8988T (cell line): ENCODE measurements around the gene ANKMY1.

ENCODE experiments used
- DNase-seq: peaks from one replicate; pipeline ENCODE4 v3.0.0; 2011

ANKMY1 gene

DNA sequence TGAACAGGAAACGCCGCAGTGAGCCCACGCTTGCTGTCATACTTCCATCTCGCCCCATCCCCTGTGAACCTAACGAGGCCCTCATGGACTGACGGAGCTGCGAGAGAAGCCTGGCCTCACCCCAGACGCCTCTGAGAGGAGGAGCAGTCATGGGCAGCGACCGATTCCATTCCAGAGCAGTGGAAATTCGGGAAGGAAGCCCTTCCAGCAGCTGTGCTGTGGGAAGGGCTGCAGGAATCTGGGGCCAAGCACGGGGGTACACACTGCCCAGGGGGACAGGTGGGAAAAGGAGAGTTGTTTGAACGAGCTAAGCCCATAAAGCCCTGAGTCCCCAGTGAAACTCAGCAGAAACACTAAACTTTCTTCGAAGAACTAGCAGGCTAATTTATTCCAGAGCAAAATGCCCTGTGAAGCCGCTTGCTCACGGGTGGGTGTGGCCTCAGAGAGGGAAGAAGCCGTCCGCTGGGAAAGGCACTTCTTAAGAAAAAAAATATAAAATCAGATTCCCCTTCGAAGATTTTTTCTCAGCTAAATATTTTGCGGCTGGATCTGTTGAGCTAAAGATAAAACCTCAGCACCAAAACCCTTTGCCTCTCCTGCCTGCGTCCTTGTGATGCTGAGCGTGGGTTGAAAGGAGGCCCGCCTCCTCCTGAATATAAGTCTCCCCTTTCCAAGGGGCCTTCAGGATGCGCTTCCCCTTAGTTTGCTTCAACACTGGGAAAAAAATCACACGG is 38.2 kb downstream of the ANKMY1 start:
- DNase-seq: peak; percentile 6

DNA sequence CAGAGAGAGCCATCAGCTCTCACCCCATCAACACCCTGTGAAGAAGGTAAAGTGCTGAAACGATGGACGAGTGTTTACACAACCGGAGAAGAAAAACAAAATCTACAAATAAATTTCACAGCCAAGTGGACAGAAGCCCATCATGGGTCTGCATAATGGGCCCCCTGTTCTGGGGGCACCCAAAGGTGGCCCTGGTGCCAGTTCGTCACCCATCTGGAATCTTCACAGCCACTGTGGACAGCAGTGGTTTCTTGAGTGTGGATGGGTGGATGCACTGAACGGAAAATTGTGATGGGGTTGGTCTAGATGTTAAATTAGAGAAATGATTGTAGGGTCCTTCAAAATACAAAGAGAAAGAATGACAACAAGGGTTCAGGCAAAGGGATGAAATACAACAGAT is 38.8 kb downstream of the ANKMY1 start:
- DNase-seq: no peak

DNA sequence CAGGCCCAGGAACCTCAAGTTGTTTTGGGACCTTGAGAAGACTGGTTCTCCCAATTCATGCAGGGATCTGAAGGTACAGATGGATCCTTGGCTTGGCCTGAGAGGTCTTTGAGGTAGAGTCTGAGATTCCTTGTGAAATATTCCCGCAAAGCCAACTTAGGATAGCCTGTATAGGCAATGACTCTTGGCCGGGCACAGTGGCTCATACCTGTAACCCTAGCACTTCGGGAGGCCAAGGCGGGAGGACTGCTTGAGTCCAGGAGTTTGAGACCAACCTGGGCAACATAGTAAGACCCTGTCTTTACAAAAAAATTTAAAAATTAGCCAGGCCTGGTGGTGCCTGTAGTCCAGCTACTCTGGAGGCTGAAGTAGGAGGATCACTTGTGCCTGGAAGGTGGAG is 40.4 kb downstream of the ANKMY1 start:
- DNase-seq: no peak

DNA sequence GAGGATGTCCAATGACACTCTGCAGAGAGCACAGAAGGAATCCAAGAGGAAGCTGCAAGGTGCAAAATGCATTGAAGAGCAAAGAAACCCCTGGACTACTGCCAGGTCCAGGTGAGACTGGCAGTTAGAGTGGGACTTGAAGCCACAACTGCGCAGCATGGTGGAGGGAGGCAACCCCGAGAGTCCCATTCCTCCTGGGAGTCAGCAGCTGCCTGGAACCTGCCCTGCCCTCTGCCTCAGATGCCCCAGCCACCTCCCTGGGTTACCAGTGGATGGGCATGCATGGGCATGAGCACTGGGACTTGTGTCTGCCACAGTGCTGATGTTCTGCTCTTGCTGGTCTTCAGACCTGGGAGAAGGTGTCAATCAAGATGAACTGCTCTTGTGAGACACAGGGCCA is 43.2 kb downstream of the ANKMY1 start:
- DNase-seq: no peak

DNA sequence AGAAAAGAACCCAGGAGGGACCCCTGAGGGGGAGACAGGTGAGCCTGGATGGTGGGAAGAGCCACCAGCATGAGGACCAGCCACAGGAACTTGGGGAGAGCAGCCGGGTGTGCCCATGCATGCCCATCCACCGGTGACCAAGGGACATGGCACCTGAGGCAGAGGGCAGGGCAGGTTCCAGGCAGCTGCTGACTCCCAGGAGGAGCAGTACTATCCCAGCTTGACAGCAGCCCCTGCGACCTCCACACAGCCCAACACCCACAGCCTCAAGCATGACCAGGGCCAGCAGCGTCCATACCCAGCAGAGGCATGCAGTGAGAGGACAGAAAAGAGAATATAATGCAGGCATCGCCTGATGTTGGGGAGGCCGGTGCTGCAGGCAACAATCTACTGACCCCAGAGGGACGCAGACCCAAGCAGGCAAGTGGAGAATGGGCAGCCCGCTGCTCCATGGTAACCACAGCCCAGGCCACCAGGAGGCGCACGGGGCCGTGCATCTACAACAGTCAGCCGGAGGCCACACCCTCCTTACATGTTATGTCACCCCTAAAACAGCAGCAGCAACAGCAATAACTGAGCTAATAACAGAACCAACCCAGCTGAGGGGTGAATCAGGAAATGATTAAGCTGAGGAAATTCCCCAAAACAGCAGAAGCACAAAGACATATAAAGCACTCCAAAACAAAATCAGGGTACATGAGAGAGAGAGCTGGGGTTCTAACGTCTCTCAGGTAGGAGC is 44.1 kb downstream of the ANKMY1 start:
- peak; percentile 86 for DNase-seq

DNA sequence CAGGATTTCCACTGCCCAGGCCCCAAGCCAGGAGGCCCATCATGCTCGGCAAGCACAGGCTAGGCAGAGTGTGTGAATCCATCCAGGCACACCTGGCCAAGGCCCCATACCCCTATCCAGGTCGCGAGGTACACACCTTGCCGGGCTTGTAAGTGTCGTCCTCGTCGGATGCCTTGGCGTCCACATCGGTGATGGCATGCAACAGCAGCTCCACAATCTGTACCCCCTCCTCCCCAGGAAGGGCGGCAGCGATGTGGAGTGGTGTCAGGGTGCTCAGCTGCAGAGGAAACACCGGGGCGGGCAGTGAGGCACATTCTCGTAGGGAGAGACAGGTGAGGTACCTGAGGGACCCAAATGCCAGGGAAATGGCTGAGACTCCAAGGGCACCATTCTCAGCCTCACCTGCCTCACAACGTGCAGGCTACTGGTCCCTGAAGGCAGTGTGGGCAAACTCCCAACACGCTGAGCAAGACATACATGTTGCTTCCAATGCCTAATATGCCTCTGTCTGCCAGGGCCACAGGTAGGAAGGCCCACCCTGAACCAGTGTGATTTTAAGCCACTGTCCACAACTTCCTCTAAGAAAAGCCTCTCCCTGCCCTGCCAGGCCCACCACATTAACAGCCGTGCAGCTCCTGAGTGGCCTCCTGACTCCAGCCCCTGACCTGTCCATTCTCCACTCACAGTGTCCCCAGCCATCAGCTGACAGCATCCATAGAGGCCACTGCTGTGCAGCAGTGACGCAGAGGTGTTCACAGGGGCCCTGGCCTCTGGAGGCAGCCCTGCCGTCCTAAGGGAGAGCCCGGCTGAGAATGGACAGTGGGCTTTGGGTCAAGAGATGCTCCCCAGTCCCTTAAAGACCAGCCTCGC is 44.9 kb downstream of the ANKMY1 start:
- peak; percentile 2 for DNase-seq

DNA sequence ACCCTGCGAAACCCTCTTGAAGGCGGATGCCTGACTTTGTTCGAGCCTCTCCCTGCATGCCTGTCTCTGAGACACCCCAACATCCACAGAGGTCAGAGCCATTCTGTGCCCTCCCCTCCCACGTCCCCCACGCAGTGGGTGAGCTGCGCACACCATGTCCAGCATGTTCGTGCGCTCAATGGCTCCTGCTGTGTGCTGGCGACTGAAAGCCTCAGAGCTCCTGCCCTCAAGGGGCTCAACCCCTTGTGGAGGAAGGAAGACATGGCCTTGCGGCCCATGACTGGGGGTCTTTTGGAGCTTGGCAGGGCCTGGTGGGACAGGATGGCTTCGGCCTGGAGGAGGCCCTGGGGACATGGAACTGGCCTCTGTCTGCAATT is 45.7 kb downstream of the ANKMY1 start:
- no peak for DNase-seq

DNA sequence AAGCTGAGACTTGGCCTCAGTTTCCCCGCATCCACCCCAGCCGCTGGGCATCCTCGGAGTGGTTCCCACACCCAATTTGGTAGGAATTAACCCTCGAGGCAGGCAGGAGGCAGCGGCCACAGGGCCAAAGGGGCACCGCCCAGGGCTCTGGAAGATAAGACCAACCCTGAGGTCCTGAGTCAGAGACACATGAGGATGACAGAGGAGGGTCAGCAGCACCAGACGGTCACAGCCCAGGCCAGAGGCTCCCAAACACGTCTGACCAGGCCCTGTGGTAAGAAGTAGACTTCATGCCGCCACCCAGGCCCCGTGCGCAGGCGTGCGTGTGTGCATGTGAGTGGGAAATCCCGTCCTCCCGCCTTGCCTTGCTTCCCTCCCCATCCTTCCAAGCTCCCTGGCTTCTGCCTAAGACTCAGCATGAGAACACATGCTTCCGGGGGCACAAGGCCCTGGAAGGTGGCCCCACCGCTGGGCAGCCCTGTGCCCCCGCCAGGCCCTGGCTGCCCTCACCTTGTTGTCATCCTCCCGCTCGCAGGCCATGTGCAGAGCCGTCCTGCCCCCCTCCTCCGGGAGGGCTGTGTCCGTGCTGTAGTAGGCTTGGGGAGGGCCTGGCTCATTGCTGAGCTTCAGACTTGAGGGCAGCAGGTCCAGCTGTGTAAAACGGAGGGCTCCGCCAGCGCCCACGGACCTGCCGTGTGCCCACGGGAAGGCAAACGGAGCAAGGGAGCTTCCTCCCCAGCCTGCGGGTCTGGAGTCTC is 46.3 kb downstream of the ANKMY1 start:
- DNase-seq: peak; percentile 6

DNA sequence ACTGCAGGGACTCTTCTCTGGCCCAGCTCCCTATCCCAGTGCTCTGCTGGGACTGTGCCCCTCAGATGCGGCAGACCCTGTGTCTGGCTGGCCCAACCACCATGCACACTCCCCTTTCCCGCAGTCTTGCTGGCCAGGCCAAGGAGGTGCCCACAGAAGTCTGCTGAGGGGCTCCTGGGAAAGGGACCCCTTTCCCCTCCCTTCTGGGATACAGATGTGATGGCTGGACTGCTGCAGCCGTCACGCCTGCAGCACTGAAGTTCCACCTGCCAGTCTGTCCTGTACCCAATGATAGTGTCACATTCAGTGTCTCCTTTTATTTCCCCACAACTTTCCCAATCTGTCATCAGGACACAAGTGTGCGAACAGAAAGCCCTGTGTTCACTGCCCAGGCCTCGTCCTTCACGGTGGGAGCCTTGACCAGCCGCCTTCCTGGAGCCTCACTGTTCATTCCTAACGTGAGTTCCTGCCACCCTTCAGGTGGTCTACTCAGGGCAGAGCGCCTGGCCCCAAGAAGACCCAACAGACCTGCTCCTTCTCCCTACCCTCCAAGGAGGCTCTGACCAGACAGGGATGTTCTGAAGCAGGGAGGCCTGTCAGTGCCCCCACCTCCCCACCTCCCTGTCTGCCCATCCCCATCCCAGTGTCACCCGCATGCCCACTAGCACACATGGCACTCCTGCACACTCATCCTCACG is 47.1 kb downstream of the ANKMY1 start:
- peak; percentile 11 for DNase-seq

DNA sequence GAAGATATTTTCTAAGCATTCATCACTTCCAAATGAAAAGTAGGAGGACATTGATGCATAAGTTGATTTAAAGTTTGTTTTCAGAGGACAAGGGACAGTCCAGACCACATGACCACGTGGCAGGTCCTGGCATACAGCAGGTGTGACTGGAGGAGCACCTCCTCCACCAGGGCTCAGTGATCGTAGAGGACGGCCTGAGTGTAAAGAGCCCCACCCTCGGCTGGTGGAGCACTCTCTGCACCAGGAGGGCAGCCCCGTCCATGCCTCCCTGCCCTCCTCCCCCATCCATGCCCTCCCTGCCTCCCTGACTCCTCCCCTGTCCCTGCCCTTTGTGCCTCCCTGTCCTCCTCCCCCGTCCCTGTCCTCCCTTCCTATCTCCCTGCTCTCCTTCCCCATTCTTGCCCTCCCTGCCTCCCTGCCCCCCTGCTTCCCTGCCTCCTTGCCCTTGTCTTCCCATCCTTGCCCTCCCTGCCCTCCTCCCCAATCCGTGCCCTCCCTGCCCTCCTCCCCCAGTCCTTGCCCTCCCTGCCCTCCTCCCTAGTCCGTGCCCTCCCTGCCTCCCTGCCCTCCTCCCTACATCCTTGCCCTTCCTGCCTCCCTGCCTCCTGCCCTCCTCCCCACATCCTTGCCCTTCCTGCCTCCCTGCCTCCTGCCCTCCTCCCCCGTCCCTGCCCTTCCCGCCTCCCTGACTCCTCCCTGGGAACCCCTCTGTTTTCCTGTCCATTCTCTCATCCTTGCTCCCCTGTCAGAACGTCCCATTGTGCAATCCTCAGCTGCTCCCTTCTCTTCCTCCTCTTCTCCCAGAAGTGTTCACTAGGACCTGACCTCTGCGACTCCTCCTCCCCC is 47.9 kb downstream of the ANKMY1 start:
- DNase-seq: peak; percentile 4

DNA sequence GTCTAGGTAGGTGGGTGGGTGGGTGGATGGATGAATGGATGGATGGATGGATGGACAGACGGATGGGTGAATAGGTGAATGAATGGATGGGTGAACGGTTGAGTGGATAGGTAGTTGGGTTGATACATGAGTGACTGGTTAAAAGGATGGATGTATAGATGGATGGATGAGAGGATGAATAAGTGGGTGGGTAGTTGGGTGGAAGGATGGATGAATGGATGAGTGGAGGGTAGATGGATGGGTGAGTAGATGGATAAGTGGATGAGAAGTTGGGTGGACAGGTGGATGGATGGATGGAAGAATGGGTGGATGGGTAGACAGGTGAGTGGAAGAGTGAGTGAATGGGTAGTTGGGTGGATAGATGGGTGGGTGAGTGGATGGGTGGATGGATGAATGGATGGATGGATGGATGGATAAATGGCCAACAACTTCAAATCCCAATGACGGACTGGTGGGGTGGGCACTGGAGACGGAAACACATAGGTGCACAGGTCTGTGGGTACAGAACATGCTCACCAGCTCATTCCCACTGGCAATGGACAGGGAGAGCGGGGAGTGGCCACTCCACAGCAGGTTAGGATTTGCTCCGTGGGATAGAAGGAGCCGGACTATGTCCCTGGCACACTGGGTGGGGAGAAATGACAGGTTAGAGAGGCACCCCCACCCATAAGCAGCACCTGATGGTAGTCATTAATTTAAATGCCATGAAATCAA is 48.8 kb downstream of the ANKMY1 start:
- peak; percentile 1 for DNase-seq

DNA sequence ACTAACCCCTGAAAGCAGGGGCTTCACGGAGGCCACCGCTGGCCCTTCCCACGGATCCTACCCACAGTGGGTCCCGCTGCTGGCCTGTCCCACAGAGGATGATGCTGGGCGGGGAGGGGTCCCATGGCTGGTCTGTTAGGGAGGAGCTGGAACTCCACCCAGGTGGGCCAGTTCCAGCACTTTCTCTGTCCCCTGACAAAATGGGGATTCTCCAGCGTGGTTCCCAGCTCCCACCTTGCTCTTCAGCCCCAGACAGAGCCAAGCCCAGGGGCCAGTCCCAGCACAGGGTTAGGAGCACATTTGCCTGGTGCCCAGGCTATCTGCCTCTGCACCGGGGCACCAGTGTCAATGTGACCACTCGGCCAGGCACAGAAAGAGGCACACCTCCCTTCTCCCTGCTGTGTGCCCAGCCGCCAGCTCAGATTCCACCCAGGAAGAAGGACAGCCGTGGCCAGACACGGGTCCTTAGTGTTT is 50.0 kb downstream of the ANKMY1 start:
- DNase-seq: peak; percentile 1

DNA sequence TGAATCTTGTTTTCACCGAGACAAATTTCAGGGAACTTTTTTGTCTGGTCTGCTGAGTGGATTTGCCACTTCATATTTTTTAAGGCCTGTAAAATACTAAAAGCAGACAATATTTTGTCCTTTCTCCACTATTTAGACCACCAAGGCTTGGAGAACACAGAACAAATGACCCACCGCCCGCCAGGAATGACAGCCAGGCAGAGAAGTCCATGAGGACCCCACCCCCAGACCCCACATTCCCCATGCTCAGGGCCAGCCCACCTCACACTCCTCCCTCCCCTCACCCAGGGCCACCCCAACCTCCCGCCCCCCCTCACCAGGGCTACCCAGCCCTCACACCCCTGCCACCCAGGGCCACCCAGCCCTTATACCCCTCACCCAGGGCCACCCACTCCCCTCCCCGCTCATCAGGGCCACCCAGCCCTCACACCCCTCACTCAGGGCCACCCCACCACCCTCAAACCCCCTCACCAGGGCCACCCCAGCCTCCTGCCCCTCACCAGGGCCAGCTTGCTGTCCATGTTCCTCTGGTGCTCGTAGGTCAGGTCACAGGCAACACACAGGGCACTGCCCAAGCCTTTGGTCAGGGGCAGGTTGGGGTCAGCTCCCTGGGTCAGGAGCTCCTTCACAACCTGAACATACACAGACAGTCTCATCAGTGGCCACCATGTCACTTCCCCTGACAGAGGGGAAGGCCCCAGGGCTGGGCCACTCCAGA is 50.6 kb downstream of the ANKMY1 start:
- DNase-seq: peak; percentile 2

DNA sequence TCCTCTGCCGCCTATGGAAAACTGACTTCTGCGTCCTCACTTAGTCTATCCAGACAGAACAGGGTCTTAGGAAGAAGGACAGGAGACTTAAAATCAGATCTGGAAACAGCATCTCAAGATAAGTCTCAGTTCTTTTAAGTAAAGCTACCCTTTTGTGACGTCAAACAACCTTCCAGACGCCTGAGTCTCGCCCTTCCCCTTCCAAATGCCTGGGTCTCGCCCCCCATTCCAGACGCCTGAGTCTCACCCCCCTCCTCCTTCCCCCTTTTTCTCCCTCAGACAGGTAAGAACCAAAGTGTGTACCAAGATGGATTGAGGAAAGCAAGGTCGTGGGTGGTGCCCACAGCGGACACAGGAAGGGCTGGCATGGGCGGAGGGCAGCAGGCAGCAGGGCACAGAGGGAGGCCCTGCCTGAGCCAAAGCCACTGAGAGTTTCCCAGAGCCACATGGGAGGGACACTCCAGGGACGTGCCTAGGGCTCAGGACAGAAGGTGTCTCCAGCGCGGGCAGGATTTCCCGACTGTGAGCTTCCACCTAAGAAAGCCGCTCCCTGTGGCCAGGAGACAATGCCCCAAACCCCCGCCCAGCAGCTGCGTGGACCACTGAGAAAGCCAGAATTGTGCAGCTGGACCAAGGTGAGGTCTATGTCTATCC is 51.3 kb downstream of the ANKMY1 start:
- peak; percentile 9 for DNase-seq

DNA sequence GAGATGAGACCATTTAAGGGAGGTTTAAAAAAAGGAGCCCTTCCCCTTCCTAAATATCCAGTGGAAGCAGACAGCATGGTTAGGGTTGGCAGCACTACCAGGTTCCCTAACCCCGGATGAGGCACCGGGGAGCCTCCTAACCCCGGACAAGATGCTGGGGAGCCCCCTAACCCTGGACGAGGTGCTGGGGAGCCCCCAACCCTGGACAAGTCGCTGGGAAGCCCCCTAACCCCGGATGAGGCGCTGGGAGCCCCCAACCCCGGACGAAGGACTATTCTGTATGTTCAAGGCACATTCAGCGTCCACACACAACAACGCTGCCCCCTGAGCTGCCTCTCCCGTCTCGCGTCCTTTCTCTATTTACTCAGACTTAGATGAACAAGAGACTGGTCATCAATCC is 51.9 kb downstream of the ANKMY1 start:
- DNase-seq: peak; percentile 5

DNA sequence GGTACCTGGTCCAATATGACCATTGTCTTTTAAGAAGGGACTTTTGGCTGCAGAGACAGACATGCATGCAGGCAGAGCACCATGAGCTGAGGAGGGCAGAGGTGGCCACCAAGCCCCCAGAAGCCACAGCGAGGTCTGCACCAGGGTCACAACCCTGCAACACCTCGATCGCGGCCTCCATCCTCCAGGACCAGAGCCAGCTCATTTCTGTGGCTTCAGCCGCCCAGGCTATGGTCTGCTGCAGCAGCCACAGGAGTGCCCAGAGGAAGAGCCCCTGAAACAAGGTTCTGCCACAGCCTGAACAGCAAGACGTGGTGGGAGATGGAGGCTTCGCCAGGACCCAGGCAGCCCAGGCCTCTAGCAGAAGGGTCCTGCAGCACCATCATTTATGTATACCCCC is 53.9 kb downstream of the ANKMY1 start:
- DNase-seq: peak; percentile 2

DNA sequence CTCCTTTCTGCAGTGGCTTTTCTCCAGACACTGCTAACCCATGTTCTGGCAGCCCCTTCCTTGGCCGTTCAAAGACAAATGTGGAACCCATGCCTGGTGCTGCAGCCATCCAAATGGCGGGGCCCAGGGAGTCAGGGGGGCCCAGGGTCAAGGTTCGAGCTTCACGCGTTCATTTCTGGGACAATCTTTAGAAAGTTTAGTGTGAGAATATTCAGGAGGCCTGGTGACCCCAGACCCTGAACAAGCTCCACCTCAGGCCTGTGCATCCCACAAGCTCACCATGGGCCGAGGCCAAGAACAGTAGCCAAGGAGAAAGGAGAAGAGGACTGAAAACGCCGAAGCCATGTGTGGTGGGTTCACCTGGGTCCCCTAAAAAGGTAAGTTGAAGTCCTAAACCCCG is 54.4 kb downstream of the ANKMY1 start:
- peak; percentile 0 for DNase-seq

DNA sequence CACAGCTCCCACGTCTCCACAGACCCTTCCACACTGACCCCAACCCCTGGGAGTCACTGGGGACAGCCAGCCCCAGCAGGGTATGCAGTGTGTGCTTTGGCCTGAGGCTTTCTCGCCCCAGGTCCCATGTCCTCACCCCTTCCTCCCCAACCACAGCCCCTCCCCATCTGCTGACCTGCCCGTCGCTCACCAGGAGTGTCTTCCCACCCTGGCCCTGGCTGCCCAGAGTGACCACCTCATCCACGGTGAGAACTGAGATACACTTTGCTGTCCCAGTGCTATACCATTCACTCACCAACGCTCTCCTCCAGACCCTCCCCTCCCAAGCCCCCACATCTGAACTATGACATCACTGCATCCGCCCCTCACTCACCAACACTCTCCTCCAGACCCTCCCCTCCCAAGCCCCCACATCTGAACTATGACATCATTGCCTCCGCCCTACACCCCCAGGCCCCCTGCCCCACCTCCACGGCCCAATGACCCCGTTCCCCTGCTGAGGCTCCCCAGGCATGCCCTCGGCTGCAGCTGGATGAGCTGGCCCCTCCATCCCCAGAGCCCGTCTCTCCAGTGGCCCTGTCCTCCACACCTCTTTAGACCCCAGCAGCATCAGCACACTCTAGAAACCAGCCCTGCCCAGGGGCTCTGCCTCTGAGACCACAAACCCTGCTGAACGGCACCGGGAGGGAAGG is 55.2 kb downstream of the ANKMY1 start:
- DNase-seq: no peak

DNA sequence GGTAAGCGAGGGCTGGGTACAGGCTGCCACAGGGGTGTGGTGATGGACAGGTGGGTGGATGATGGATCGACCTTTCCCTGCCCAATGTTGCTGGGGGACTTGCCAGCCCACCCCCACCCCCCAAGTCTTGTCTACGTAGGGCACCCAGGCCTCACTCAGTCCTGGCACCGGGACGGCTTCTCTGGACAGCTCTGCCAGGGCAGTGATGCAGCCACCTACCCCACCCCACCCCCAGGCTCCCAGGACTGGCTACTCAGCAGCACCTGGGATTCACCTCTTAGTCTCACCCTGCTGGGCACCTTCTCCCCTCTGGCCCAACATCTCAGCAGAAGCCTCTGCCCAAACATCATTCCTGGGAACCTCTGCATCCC is 55.7 kb downstream of the ANKMY1 start:
- DNase-seq: peak; percentile 3
